ENCODE measurements around the gene CRTAP.
"Not testable (repeated sequence)": the region's sequence is repeated elsewhere in the genome, so short reads cannot be mapped to it uniquely, and the experiment has no call there.

The CRTAP gene

GRCh38 chr3:33113772-33114621, at the start of gene CRTAP:
CRTAP (plus strand) TSS chr3:33114014; CDS start chr3:33114078, 64 bp downstream.
- DNase-seq (ENCODE audit: low read depth): peak; percentile 83

- DNase-seq (ENCODE audit: low read depth): no peak
These were observed 48.9 kb upstream of the CRTAP start for GRCh38 chr3:33064929-33065328.

GRCh38 chr3:33067484-33067883, 46.3 kb upstream of the CRTAP start:
- no peak for DNase-seq (ENCODE audit: low read depth)

GRCh38 chr3:33069862-33070261, 44.0 kb upstream of the CRTAP start:
- DNase-seq (ENCODE audit: low read depth): not testable (repeated sequence)

- no peak for DNase-seq (ENCODE audit: low read depth)
These were observed 42.6 kb upstream of the CRTAP start for GRCh38 chr3:33071181-33071580.

GRCh38 chr3:33071946-33072345, 41.9 kb upstream of the CRTAP start:
- no peak for DNase-seq (ENCODE audit: low read depth)

GRCh38 chr3:33074217-33075067, 39.4 kb upstream of the CRTAP start:
- peak; percentile 38 for DNase-seq (ENCODE audit: low read depth)

- DNase-seq (ENCODE audit: low read depth): no peak
These were observed 37.8 kb upstream of the CRTAP start for GRCh38 chr3:33075995-33076394.

GRCh38 chr3:33076952-33077351, 36.9 kb upstream of the CRTAP start:
- no peak for DNase-seq (ENCODE audit: low read depth)

GRCh38 chr3:33077976-33078375, 35.8 kb upstream of the CRTAP start:
- DNase-seq (ENCODE audit: low read depth): no peak

GRCh38 chr3:33079813-33080212, 34.0 kb upstream of the CRTAP start:
- not testable (repeated sequence) for DNase-seq (ENCODE audit: low read depth)

GRCh38 chr3:33081812-33082211, 32.0 kb upstream of the CRTAP start:
- DNase-seq (ENCODE audit: low read depth): no peak

GRCh38 chr3:33083958-33084357, 29.9 kb upstream of the CRTAP start:
- DNase-seq (ENCODE audit: low read depth): no peak

- DNase-seq (ENCODE audit: low read depth): no peak
These were observed 25.1 kb upstream of the CRTAP start for GRCh38 chr3:33088691-33089090.

GRCh38 chr3:33089515-33089914, 24.3 kb upstream of the CRTAP start:
- DNase-seq (ENCODE audit: low read depth): no peak

GRCh38 chr3:33091746-33092145, 22.1 kb upstream of the CRTAP start:
- no peak for DNase-seq (ENCODE audit: low read depth)

- DNase-seq (ENCODE audit: low read depth): no peak
These were observed 21.1 kb upstream of the CRTAP start for GRCh38 chr3:33092496-33093254.

GRCh38 chr3:33093847-33094246, 20.0 kb upstream of the CRTAP start:
- no peak for DNase-seq (ENCODE audit: low read depth)

GRCh38 chr3:33095436-33095835, 18.4 kb upstream of the CRTAP start:
- DNase-seq (ENCODE audit: low read depth): no peak

- DNase-seq (ENCODE audit: low read depth): peak; percentile 20
These were observed 17.5 kb upstream of the CRTAP start for GRCh38 chr3:33096093-33096868.

- DNase-seq (ENCODE audit: low read depth): no peak
These were observed 14.6 kb upstream of the CRTAP start for GRCh38 chr3:33099109-33099645.

Measured in HS-27A (cell line).